ENCODE data around the gene SGK2. TPM values are rescaled to one million over a fixed set of nuclear protein-coding genes. Genes with fewer than 3 reads are reported as not detected.

Gene SGK2
- total and polyA plus RNA-seq, 2 of the 13 experiments (the other 11 are each of a cell fraction or from before 2014, with no cell fraction given) = 6.2 to 29.4 TPM

GRCh38 chr20:43558412-43559146, at the start of gene SGK2 (continued):
- TF ChIP-seq DRAP1 (CRISPR knock-in tag; IDR thresholded peaks at IDR 0.05) (peak; percentile 88), NFKB2 (CRISPR knock-in tag; IDR thresholded peaks at IDR 0.05; ENCODE audit: borderline replicate concordance) (peak; percentile 60; the same call in 1 of the 2 replicates), NR1H2 (CRISPR knock-in tag; IDR thresholded peaks at IDR 0.05; ENCODE audit: borderline replicate concordance, low read depth) (peak; percentile 90; the same call in 1 of the 2 replicates), TBX3 (IDR thresholded peaks at IDR 0.05; ENCODE audit: borderline replicate concordance) (no peak), HNRNPLL (IDR thresholded peaks at IDR 0.05; ENCODE audit: low read depth, low read length, poor library complexity, severe bottlenecking) (no peak), HNRNPUL1 (IDR thresholded peaks at IDR 0.05; ENCODE audit: low read depth, low read length) (peak; percentile 98), XRCC5 (optimal IDR thresholded peaks at IDR 0.05; ENCODE audit: low read length) (peak; percentile 67), NCOA2 (CRISPR knock-in tag; IDR thresholded peaks at IDR 0.05) (peak; percentile 61), MIXL1 (CRISPR knock-in tag; IDR thresholded peaks at IDR 0.05) (peak; percentile 100), ZBTB8A (CRISPR knock-in tag; IDR thresholded peaks at IDR 0.05; ENCODE audit: borderline replicate concordance, low read depth) (no peak), ZNF282 (IDR thresholded peaks at IDR 0.05; ENCODE audit: partially characterized antibody) (no peak), GFI1 (CRISPR knock-in tag; IDR thresholded peaks at IDR 0.05; ENCODE audit: borderline replicate concordance) (peak; percentile 68; the same call in 1 of the 2 replicates), ZNF280D (CRISPR knock-in tag; IDR thresholded peaks at IDR 0.05) (peak; percentile 74), SKIL (CRISPR knock-in tag; IDR thresholded peaks at IDR 0.05; ENCODE audit: borderline replicate concordance) (peak; percentile 70; the same call in 1 of the 2 replicates), HDAC2 (CRISPR knock-in tag; IDR thresholded peaks at IDR 0.05) (peak; percentile 89), TOE1 (CRISPR knock-in tag; IDR thresholded peaks at IDR 0.05) (no peak)
- TF ChIP-seq, protein P1, sequence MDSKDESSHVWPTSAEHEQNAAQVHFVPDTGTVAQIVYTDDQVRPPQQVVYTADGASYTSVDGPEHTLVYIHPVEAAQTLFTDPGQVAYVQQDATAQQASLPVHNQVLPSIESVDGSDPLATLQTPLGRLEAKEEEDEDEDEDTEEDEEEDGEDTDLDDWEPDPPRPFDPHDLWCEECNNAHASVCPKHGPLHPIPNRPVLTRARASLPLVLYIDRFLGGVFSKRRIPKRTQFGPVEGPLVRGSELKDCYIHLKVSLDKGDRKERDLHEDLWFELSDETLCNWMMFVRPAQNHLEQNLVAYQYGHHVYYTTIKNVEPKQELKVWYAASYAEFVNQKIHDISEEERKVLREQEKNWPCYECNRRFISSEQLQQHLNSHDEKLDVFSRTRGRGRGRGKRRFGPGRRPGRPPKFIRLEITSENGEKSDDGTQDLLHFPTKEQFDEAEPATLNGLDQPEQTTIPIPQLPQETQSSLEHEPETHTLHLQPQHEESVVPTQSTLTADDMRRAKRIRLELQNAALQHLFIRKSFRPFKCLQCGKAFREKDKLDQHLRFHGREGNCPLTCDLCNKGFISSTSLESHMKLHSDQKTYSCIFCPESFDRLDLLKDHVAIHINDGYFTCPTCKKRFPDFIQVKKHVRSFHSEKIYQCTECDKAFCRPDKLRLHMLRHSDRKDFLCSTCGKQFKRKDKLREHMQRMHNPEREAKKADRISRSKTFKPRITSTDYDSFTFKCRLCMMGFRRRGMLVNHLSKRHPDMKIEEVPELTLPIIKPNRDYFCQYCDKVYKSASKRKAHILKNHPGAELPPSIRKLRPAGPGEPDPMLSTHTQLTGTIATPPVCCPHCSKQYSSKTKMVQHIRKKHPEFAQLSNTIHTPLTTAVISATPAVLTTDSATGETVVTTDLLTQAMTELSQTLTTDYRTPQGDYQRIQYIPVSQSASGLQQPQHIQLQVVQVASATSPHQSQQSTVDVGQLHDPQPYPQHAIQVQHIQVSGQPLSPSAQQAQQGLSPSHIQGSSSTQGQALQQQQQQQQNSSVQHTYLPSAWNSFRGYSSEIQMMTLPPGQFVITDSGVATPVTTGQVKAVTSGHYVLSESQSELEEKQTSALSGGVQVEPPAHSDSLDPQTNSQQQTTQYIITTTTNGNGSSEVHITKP (CRISPR knock-in tag; IDR thresholded peaks at IDR 0.05; ENCODE audit: low read depth) = peak; percentile 88
- TF ChIP-seq, protein P2, sequence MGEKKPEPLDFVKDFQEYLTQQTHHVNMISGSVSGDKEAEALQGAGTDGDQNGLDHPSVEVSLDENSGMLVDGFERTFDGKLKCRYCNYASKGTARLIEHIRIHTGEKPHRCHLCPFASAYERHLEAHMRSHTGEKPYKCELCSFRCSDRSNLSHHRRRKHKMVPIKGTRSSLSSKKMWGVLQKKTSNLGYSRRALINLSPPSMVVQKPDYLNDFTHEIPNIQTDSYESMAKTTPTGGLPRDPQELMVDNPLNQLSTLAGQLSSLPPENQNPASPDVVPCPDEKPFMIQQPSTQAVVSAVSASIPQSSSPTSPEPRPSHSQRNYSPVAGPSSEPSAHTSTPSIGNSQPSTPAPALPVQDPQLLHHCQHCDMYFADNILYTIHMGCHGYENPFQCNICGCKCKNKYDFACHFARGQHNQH (CRISPR knock-in tag; IDR thresholded peaks at IDR 0.05) = peak; percentile 83; the same call in 1 of the 2 replicates

Data from HepG2 (cell line).